WERI-Rb-1 (cell line): ENCODE measurements around the gene KITLG.
"Not testable (repeated sequence)": the region's sequence is repeated elsewhere in the genome, so short reads cannot be mapped to it uniquely, and the experiment has no call there.

Experiments used
- DNase-seq: peaks from one replicate; pipeline ENCODE4 v3.0.0-alpha.2; 2020
- H3K27ac ChIP-seq: fragments of 250-450 bp; sonication (Bioruptor Pico); 2 replicates; pipeline ENCODE4 v1.5.1; 2020; ENCODE audit warnings: mild to moderate bottlenecking, moderate library complexity
- H3K27me3 ChIP-seq: fragments of 250-450 bp; sonication (Bioruptor Pico); 2 replicates; pipeline ENCODE4 v1.5.1; 2021; ENCODE audit warnings: mild to moderate bottlenecking, low read depth, moderate library complexity; ENCODE audit not compliant: insufficient read depth, severe bottlenecking
- H3K36me3 ChIP-seq: fragments of 250-450 bp; sonication (Bioruptor Pico); 2 replicates; pipeline ENCODE4 v1.5.1; 2020; ENCODE audit warnings: mild to moderate bottlenecking, moderate library complexity
- H3K4me3 ChIP-seq: 2 replicates; pipeline ENCODE4 v1.5.1; 2011; ENCODE audit warnings: low read depth, mild to moderate bottlenecking, control low read depth, low read length
- H3K9me3 ChIP-seq: fragments of 250-450 bp; sonication (Bioruptor Pico); 2 replicates; pipeline ENCODE4 v1.5.1; 2021; ENCODE audit warnings: mild to moderate bottlenecking, moderate library complexity; ENCODE audit not compliant: severe bottlenecking
- CTCF ChIP-seq: IDR thresholded peaks from 2 replicates; pipeline ENCODE4 v1.5.1; 2011; ENCODE audit warnings: low read depth, mild to moderate bottlenecking, control low read depth, inconsistent platforms, low read length

Gene KITLG

DNA sequence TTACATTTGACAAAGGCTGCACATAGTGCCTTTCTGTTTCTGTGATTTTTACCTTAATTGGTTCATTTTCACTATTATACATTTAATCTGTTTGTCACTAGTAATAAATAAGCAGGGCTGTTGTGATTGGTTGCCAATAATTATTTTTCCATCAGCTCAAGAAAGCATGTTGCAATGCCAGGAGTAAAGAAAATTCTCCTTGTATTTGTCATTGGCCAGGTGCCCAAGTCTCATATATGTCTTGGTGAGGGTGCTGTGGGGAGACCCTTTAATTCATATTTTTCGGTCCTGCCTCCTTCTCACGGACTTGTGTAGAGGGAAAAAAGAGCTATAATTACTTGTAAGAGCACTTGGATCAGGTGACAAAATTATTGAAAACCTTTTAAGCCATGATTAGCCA is 108.0 kb downstream of the KITLG start:
- no peaks in the 10 kb centered on the region for H3K36me3 ChIP-seq
- H3K9me3 ChIP-seq = no peaks in the 10 kb centered on the region
- TF ChIP-seq CTCF = no peak
- no peak overlapping the region for H3K4me3 ChIP-seq
- DNase-seq = no peak
- H3K27me3 ChIP-seq = peaks cover 10% of the 10 kb centered on the region
- no peak overlapping the region for H3K27ac ChIP-seq

DNA sequence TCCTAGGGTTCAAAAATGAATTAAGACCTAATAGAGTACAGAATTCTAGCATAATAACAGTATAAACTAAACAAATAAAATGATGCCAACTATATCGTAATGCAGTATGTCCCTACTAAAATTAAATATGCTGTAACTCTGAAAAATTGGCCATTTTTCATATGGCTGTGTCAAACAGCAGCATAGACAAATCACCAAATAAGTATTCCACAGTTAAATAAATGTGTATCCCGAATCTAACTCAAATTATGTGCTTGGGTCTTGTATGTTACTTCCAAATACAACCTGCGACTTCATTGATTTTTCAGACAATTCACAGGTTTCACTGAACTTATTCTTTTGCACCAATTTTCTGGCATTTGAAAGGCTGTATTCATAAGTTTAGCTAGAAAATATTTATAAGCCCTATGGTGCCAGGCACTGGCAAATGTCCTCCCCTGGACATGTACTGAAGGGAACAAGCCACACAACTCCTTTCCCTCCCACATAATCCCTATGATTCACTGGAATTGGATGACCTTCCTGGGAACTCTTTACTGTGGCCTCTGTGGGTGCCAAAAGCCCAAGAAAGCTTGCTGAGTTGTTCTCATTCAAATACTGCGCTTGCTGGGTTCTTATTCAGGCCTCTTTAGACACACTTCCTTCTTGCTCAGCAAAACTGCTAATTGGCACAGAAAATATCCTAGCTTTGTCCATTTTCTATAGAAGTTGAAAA is 108.8 kb downstream of the KITLG start:
- no peak for DNase-seq
- TF ChIP-seq CTCF = no peak
- Histone ChIP-seq H3K4me3 (no peak overlapping the region), H3K36me3 (no peaks in the 10 kb centered on the region), H3K27me3 (peaks cover 10% of the 10 kb centered on the region), H3K27ac (no peak overlapping the region), H3K9me3 (peaks cover 4% of the 10 kb centered on the region)

- DNase-seq = no peak
These were observed 111.1 kb downstream of the KITLG start for GRCh38 chr12:88469154-88469553.

DNA sequence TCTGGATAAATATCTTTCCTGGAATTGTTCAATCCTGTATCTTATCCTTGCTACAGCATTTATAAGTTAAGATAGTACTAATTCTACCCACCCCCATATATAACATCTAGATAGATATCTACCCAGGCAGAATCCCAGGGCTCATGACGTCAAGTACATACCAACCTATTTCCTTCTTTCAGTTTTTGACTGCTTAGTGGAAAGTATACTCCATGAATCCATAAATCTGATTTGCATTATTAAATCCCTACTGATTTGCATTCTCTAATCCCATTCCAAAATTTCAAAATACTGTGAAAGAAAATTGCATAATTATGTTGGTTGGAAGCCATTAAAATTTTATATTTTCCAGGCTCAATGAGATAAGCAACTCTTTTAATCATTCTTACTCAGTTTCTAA is 111.7 kb downstream of the KITLG start:
- TF ChIP-seq CTCF = no peak
- H3K36me3 ChIP-seq = no peaks in the 10 kb centered on the region
- no peak overlapping the region for H3K4me3 ChIP-seq
- DNase-seq = no peak
- peaks cover 6% of the 10 kb centered on the region for H3K9me3 ChIP-seq
- no peak overlapping the region for H3K27ac ChIP-seq
- peaks cover 18% of the 10 kb centered on the region for H3K27me3 ChIP-seq

More at GRCh38 chr12:88469154-88469553, 111.1 kb downstream of the KITLG start:
- peaks cover 6% of the 10 kb centered on the region for H3K9me3 ChIP-seq
- no peak overlapping the region for H3K27ac ChIP-seq
- TF ChIP-seq CTCF = no peak
- H3K27me3 ChIP-seq = peaks cover 13% of the 10 kb centered on the region
- H3K4me3 ChIP-seq = no peak overlapping the region
- H3K36me3 ChIP-seq = no peaks in the 10 kb centered on the region

GRCh38 chr12:88466708-88467107 is 113.6 kb downstream of the KITLG start:
- H3K27ac ChIP-seq, H3K9me3 ChIP-seq, H3K4me3 ChIP-seq, DNase-seq, H3K36me3 ChIP-seq: not testable (repeated sequence)
- H3K27me3 ChIP-seq = peaks cover 18% of the 10 kb centered on the region

- Histone ChIP-seq H3K9me3 (no peaks in the 10 kb centered on the region), H3K4me3 (no peak overlapping the region), H3K36me3 (no peaks in the 10 kb centered on the region), H3K27ac (no peak overlapping the region), H3K27me3 (peaks cover 56% of the 10 kb centered on the region)
- no peak for TF ChIP-seq CTCF
- DNase-seq = no peak
These were observed 121.9 kb downstream of the KITLG start for GRCh38 chr12:88458327-88458726.
